Right atrium auricular region (tissue), 2 donors: ENCODE data around the gene CAMTA1. TPM values are rescaled to one million over a fixed set of nuclear protein-coding genes. Genes with fewer than 3 reads are reported as not detected.

Experiments used
- DNase-seq: peaks from one replicate; pipeline ENCODE4 v3.0.0-alpha.2; 2019; ENCODE audit warnings: low spot score
- H3K27ac ChIP-seq, 2 donors: fragments of 200-600 bp; sonication (generic); 1 replicate in 1 of 2; 2 replicates in 1 of 2; pipeline ENCODE4 v1.5.1; 2016 to 2019
- H3K27me3 ChIP-seq, 2 donors: fragments of 200-600 bp; sonication (generic); one replicate each; pipeline versions ENCODE4 v1.5.1 to v1.6.0; 2017 to 2019
- H3K36me3 ChIP-seq: fragments of 200-600 bp; sonication (generic); one replicate; pipeline ENCODE4 v1.5.1; 2016
- H3K4me1 ChIP-seq, 2 donors: fragments of 200-600 bp; sonication (generic); one replicate each; pipeline versions ENCODE4 v1.5.1 to v1.6.0; 2017 to 2019
- H3K4me3 ChIP-seq, 2 donors: fragments of 200-600 bp; sonication (generic); 1 replicate in 1 of 2; 2 replicates in 1 of 2; pipeline ENCODE4 v1.5.1; 2017 to 2019; ENCODE audit warnings: mild to moderate bottlenecking in 1 of 2, moderate library complexity in 1 of 2
- H3K9me3 ChIP-seq, 2 donors: fragments of 200-600 bp; sonication (generic); one replicate each; pipeline ENCODE4 v1.5.1; 2019
- CTCF ChIP-seq, 2 donors: fragments of 200-600 bp; sonication (generic); IDR thresholded peaks; one replicate each; pipeline ENCODE4 v1.5.1; 2019; ENCODE audit warnings: antibody characterized with exemption in 2 of 2
- total RNA-seq, 2 donors: library from RNA; depleted of rRNA; stranded (reverse); fragments of >200 nt; gene quantifications; one replicate each; pipeline ENCODE4 v1.1.0, GENCODE V29; 2016

Gene CAMTA1
- total RNA-seq, 2 donors from 2014 or later = 132 to 190 TPM

GRCh38 chr1:7387053-7387927 lies 602.0 kb downstream of the CAMTA1 start:
- Histone ChIP-seq H3K36me3 (no peaks in the 10 kb centered on the region), H3K4me1 (peaks cover 0 to 32% of the 10 kb centered on the region in 2 donors), H3K9me3 (no peaks in the 10 kb centered on the region), H3K27me3 (no peaks in the 10 kb centered on the region), H3K27ac (no peak overlapping the region), H3K4me3 (no peak overlapping the region)
- DNase-seq = peak; percentile 21
- TF ChIP-seq CTCF (IDR thresholded peaks at IDR 0.05) = no peak

DNA sequence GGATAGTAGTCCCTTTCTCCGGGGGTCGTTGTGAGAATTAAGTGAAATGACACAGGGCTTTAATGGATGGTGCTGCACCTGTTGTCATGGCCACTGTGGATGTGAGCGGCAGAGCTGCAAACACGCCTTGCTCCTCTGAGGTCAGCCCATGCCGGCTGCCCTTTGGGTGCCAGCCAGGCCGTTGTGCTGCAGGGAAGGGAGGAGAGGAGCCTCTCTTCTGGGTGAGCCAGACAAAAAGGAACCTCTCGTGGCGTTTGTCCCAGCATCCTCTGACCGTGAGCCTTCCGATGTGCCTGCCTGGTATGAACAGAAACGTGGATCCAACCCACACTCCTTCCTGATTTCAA lies 602.9 kb downstream of the CAMTA1 start:
- DNase-seq = peak; percentile 57
- no peaks in the 10 kb centered on the region for H3K27me3 ChIP-seq
- H3K4me3 ChIP-seq = no peak overlapping the region
- no peaks in the 10 kb centered on the region for H3K9me3 ChIP-seq
- peaks cover 0 to 32% of the 10 kb centered on the region in 2 donors for H3K4me1 ChIP-seq
- H3K27ac ChIP-seq = peak overlapping the region; percentile 79 to 85
- TF ChIP-seq CTCF (IDR thresholded peaks at IDR 0.05) = no peak
- no peaks in the 10 kb centered on the region for H3K36me3 ChIP-seq

GRCh38 chr1:7388488-7389185 lies 603.4 kb downstream of the CAMTA1 start:
- no peak for TF ChIP-seq CTCF (IDR thresholded peaks at IDR 0.05)
- DNase-seq = peak; percentile 59
- peak overlapping the region; percentile 79 to 85 for H3K27ac ChIP-seq
- peaks cover 0 to 32% of the 10 kb centered on the region in 2 donors for H3K4me1 ChIP-seq
- H3K27me3 ChIP-seq = no peaks in the 10 kb centered on the region
- no peaks in the 10 kb centered on the region for H3K9me3 ChIP-seq
- H3K36me3 ChIP-seq = no peaks in the 10 kb centered on the region
- peak overlapping the region in 1 of 2 donors; percentile 15 for H3K4me3 ChIP-seq

DNA sequence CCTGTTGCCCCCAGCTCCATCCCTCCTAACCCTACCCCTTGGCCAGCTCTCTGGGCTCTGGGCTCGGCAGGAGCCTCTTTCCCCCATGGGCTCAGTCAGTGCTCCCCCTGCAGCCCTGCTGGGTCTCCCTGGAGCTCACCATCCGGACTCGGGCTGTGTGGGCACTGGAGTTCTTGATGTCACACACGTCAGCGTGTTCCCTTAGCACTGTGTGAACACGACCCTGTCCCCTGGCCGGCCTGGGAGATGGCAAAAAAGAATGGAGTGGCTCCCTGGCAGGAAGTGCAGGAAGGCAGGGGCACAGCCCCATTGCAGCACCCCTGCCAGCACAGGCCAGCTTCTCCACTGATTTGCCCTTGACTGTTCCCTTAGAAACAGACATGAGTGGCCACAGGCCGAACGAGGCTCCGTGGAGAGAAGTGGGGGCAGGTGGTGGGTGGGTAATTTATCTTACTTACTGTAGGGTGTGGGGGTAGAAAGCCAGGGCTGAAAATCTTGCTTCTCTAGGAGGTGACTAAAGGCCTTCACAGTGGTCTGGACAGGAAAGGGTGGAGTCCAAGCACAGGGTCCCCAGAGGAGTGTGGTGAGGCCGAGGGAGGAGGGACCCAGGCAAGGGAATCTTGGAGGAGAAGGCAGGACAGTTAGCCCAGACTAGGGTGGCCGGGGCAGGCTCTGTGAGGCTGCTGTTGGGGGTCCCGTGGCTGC lies 604.1 kb downstream of the CAMTA1 start:
- Histone ChIP-seq H3K27ac (peak overlapping the region; percentile 79 to 85), H3K36me3 (no peaks in the 10 kb centered on the region), H3K4me1 (peaks cover 0 to 32% of the 10 kb centered on the region in 2 donors), H3K9me3 (no peaks in the 10 kb centered on the region), H3K27me3 (no peaks in the 10 kb centered on the region), H3K4me3 (peak overlapping the region in 1 of 2 donors; percentile 15)
- DNase-seq = peak; percentile 56
- peak in 1 of 2 donors; percentile 49 for TF ChIP-seq CTCF (IDR thresholded peaks at IDR 0.05)

- Histone ChIP-seq H3K36me3 (no peaks in the 10 kb centered on the region), H3K27me3 (no peaks in the 10 kb centered on the region), H3K4me1 (peaks cover 0 to 32% of the 10 kb centered on the region in 2 donors), H3K27ac (peak overlapping the region; percentile 79 to 85), H3K9me3 (peaks cover 0 to 2% of the 10 kb centered on the region in 2 donors), H3K4me3 (no peak overlapping the region)
- TF ChIP-seq CTCF (IDR thresholded peaks at IDR 0.05) = no peak
- DNase-seq = peak; percentile 51
These were observed 604.8 kb downstream of the CAMTA1 start for GRCh38 chr1:7389906-7390603.
